ENCODE measurements around the gene NHLH2. TPM values are rescaled to one million over a fixed set of nuclear protein-coding genes. Genes with fewer than 3 reads are reported as not detected.

NHLH2 gene
- total RNA-seq, 1 experiment from 2014 or later: 1.2 TPM

- H3K4me1 Mint-ChIP-seq: peaks cover 26 to 34% of the 10 kb centered on the region in 2 experiments
- Histone ChIP-seq H3K79me2 (ENCODE audit: insufficient read depth, low read length) (no peaks in the 10 kb centered on the region), H2BK12ac (ENCODE audit: insufficient read length, low read depth, low read length) (no peak overlapping the region), H3K79me1 (ENCODE audit: insufficient read depth, low read depth, low read length, poor library complexity, severe bottlenecking) (no peaks in the 10 kb centered on the region), H3T11ph (ENCODE audit: low read length) (no peak overlapping the region), H2BK120ac (ENCODE audit: low read depth, low read length, poor library complexity, severe bottlenecking) (no peak overlapping the region), H3K27me3 (ENCODE audit: insufficient read depth, low read length) (no peaks in the 10 kb centered on the region; the same call in 1 of the 2 replicates), H4K8ac (replicated peaks; ENCODE audit: insufficient read length, low read depth, low read length) (no peak overlapping the region), H3K23ac (ENCODE audit: insufficient read length, low read depth, low read length) (no peak overlapping the region), H3K9me3 (ENCODE audit: control insufficient read depth, low read depth, low read length) (no peaks in the 10 kb centered on the region), H3K27ac (ENCODE audit: insufficient read length, low read depth, low read length) (no peak overlapping the region), H4K20me1 (ENCODE audit: control insufficient read depth, insufficient read depth, insufficient read length) (no peaks in the 10 kb centered on the region), H2BK20ac (ENCODE audit: low read depth, low read length, poor library complexity, severe bottlenecking) (no peak overlapping the region), H4K91ac (ENCODE audit: insufficient read length, low read depth, low read length) (no peak overlapping the region), H4K5ac (ENCODE audit: insufficient read length, low read depth, low read length) (no peak overlapping the region), H3K4me2 (ENCODE audit: insufficient read depth, insufficient read length, low read length) (peak overlapping the region; percentile 73), H2AK5ac (ENCODE audit: insufficient read length, low read length) (no peak overlapping the region), H3K9ac (ENCODE audit: extremely low read depth, insufficient read length, low read length) (peak overlapping the region; percentile 25), H3K23me2 (ENCODE audit: insufficient read length, low read depth, low read length, poor library complexity, severe bottlenecking) (peaks cover 9% of the 10 kb centered on the region), H2AFZ (ENCODE audit: low read length) (no peak overlapping the region), H2BK5ac (ENCODE audit: insufficient read length, low read length) (no peak overlapping the region), H3K18ac (ENCODE audit: insufficient read length, low read depth, low read length) (no peak overlapping the region), H3K4me1 (ENCODE audit: insufficient read depth, low read length) (no peaks in the 10 kb centered on the region; the same call in 1 of the 2 replicates), H2BK15ac (ENCODE audit: low read depth, low read length) (no peak overlapping the region), H3K14ac (ENCODE audit: insufficient read depth, low read length) (peak overlapping the region; percentile 1; the same call in 1 of the 2 replicates), H3K56ac (ENCODE audit: insufficient read length, low read depth, low read length) (no peak overlapping the region), H3K4ac (ENCODE audit: low read depth, low read length) (no peak overlapping the region)
- peaks cover 29% of the 10 kb centered on the region for H3K27me3 Mint-ChIP-seq (ENCODE audit: low read depth)
- no peaks in the 10 kb centered on the region for H3K36me3 Mint-ChIP-seq (ENCODE audit: insufficient read depth in 1 of 3, low read depth in 3 of 3)
- DNase-seq: peak; percentile 58
- no CpG with 5 or more reads among the region's 80 CpGs for WGBS (ENCODE audit: extremely low coverage, insufficient read length, low lambda C conversion rate)
- TF ChIP-seq CTCF (conservative IDR thresholded peaks at IDR 0.05): no peak
- H3K4me3 Mint-ChIP-seq: peak overlapping the region; percentile 75 to 87
- no peak overlapping the region for H3K27ac Mint-ChIP-seq
- no peaks in the 10 kb centered on the region; a peak in 1 of 5 replicates for H3K9me3 Mint-ChIP-seq
These were observed 12.6 kb downstream of the NHLH2 start for GRCh38 chr1:115828101-115829022.
